HL-60 (cell line): ENCODE measurements around the gene NDUFA3.

Experiments used
- CTCF ChIP-seq: IDR thresholded peaks from one replicate; pipeline ENCODE4 v1.5.1; 2011; ENCODE audit warnings: low read length, control low read depth, inconsistent platforms; ENCODE audit not compliant: insufficient read depth
- POLR2AphosphoS5 ChIP-seq: IDR thresholded peaks from 2 replicates; pipeline ENCODE4 v1.6.1; 2012; ENCODE audit warnings: low read depth
- REST ChIP-seq: IDR thresholded peaks from 2 replicates; pipeline ENCODE4 v1.6.1; 2012; ENCODE audit warnings: low read depth; ENCODE audit not compliant: insufficient replicate concordance
- SPI1 ChIP-seq: IDR thresholded peaks from 2 replicates; pipeline ENCODE4 v1.6.1; 2012; ENCODE audit warnings: low read depth, mild to moderate bottlenecking, borderline replicate concordance

- TF ChIP-seq CTCF (no peak), REST (no peak), POLR2AphosphoS5 (no peak), SPI1 (no peak)
Observed at GRCh38 chr19:54133957-54134590, 31.4 kb downstream of the NDUFA3 start.
